GM19467 (cell line): Measurements from ENCODE around the gene LIMA1.
"Not testable (repeated sequence)": the region's sequence is repeated elsewhere in the genome, so short reads cannot be mapped to it uniquely, and the experiment has no call there.

Experiments used
- ATAC-seq: cut with Tn5 transposase; IDR thresholded peaks from one replicate; pipeline ENCODE4 v1.9.1; 2021; ENCODE audit warnings: mild to moderate bottlenecking, moderate library complexity; ENCODE audit not compliant: unreplicated experiment

LIMA1 gene

DNA sequence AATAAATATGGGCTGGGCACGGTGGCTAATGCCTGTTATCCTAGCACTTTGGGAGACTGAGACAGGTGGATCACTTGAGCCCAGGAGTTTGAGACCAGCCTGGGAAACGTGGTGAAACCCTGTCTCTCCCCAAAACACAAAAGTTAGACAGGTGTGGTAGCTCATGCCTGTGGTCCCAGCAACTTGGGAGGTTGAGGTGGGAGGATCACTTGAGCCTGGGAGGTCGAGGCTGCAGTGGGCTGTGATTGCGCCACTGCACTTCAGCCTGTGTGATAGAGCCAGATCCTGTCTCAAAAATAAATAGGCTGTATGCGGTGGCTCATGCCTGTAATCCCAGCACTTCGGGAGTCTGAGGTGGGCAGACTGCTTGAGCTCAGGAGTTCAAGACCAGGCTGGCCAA lies 135.3 kb downstream of the LIMA1 start:
- not testable (repeated sequence) for ATAC-seq

DNA sequence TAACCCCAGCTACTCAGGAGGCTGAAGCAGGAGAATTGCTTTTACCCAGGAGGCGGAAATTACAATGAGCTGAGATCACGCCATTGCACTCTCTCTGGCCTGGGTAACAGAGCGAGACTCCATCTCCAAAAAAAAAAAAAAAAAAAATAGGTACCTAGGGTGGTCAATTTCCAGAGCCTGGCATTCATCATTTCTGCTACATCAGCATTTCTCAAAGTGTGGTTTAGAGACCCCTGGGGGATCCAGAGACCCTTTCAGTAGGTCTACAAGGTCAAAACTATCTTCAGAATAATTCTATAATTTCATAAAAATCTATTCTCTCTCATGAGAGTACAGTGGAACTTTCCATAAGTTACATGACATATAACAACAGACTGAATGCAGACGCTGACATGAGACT lies 136.0 kb downstream of the LIMA1 start:
- no peak for ATAC-seq

DNA sequence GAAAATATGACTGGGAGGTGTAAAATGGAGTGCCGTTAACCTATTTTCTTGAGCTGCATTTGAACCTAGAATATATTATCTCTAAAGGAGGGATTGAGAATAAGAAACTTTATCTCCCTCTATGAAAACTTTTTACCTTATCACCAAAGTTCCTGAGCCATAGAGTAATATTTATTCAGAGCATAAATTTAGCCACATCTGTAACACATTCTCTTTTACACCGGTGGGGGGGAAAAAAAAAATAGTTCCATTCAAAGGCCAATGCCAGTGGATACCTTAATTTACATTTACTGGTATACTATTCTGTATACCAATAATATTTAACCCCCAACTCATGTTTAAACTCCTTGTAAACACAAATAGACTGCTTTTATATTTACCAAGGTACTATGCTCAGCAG lies 137.9 kb downstream of the LIMA1 start:
- ATAC-seq: no peak

DNA sequence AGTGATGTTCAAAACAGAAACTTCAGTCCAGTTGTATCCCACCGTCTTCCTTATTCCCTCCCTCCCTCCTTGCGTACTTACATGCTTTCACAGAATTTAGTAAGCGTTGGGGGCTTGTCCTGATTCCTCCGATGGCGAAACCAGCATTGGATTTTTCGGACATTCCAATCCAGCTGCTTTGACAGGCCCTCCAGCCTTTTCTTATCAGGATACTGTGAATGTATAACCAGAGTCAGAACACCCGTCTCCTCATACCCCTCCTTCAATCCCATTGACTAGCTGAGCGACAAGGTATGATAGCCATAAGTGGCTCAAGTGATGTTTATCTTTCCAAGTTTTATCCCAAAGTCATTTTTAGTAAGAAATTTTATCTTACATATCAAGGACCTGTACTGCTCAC lies 140.3 kb downstream of the LIMA1 start:
- no peak for ATAC-seq

DNA sequence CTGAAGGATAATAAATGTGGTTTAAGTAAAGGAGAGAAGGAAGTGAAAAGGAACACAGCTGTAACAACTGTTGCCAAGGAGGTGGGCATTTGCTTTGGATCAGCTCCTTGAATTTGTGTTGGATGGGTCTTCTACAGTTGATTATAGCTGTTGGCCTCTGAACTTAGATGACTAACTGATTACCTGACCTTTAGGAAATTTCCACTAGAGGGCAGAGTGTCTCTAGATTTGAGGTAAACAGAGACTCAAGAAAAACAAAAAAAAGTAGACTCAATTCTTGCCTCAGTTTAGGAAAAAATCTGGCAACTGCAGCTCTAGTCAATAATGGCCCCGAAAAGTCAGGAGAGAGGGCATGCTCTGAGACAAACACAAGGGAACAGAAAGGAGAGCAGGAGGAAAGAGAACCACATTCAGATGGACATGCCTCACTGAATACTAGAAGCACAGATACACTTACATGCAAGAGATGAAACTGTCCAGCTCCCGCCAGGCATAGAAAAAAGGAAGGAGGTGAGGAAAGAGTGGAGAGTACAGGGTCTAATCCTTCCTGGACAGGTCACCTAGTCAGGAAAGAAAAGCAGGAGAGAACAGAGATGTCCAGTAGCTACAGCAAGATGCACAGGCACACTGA lies 150.7 kb downstream of the LIMA1 start:
- ATAC-seq: no peak

DNA sequence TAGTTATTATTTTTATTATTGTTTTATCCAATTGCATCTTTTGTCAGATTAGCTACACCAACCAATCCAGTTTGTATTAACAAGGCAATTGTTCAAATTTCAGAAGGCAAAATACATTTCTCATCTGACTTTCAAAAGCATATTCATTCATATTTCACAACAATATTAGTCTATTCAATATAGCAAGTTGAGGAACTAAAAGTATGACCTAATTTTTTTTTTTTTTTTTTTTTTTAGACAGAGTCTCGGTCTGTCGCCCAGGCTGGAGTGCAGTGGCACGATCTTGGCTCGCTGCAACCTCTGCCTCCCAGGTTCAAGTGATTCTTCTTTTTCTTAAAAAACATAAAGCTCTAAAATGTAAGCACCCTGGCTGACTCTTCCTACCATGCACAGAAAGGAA lies 154.0 kb downstream of the LIMA1 start:
- ATAC-seq: no peak

DNA sequence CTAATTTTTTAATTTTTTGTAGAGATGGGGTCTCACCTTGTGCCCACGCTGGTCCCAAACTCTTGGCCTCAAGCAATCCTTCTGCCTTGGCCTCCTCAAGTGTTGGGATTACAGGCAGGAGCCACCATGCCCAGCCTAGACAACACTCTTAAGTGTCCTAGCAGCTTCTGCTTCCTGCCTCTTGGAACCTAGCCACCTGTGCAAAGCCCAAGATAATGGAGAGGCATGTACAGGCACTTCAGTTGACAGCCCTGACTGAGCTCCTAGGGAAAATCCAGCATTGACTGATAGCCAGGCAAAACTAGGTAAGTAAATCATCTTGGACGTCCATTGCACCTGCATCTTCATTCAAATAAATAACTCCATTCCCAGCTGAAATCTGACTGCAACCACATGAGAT lies 155.8 kb downstream of the LIMA1 start:
- ATAC-seq: no peak
